Mucosa of rectum (tissue), 2 donors: ENCODE measurements around the gene LRMDA.
A peak's percentile ranks its signal among the peaks of the same experiment; 100 is the strongest.

Source experiments
- H3K27ac ChIP-seq, 2 donors: one replicate each; pipeline ENCODE4 v1.7.0; 2013; ENCODE audit warnings: inconsistent platforms in 2 of 2, low read depth in 2 of 2, low read length in 2 of 2
- H3K27me3 ChIP-seq, 2 donors: one replicate each; pipeline ENCODE4 v1.7.0; 2013; ENCODE audit warnings: low read length in 2 of 2; ENCODE audit not compliant: control insufficient read depth in 2 of 2, insufficient read depth in 2 of 2
- H3K36me3 ChIP-seq, 2 donors: one replicate each; pipeline ENCODE4 v1.7.0; 2013; ENCODE audit warnings: low read length in 2 of 2; ENCODE audit not compliant: control insufficient read depth in 2 of 2, insufficient read depth in 2 of 2
- H3K4me1 ChIP-seq, 2 donors: one replicate each; pipeline ENCODE4 v1.7.0; 2013; ENCODE audit warnings: low read length in 2 of 2, mild to moderate bottlenecking in 1 of 2; ENCODE audit not compliant: control insufficient read depth in 2 of 2, insufficient read depth in 2 of 2
- H3K4me3 ChIP-seq, 2 donors: one replicate each; pipeline ENCODE4 v1.7.0; 2013; ENCODE audit warnings: low read length in 2 of 2
- H3K9ac ChIP-seq, 2 donors: one replicate each; pipeline ENCODE4 v1.7.0; 2013; ENCODE audit warnings: low read length in 2 of 2, low read depth in 1 of 2, mild to moderate bottlenecking in 1 of 2
- H3K9me3 ChIP-seq, 2 donors: one replicate each; pipeline ENCODE4 v1.7.0; 2013; ENCODE audit warnings: low read length in 2 of 2; ENCODE audit not compliant: control insufficient read depth in 2 of 2
- donor health status: healthy.
- donor health status: Normal muscosa, but diverticular disease.

The LRMDA gene

DNA sequence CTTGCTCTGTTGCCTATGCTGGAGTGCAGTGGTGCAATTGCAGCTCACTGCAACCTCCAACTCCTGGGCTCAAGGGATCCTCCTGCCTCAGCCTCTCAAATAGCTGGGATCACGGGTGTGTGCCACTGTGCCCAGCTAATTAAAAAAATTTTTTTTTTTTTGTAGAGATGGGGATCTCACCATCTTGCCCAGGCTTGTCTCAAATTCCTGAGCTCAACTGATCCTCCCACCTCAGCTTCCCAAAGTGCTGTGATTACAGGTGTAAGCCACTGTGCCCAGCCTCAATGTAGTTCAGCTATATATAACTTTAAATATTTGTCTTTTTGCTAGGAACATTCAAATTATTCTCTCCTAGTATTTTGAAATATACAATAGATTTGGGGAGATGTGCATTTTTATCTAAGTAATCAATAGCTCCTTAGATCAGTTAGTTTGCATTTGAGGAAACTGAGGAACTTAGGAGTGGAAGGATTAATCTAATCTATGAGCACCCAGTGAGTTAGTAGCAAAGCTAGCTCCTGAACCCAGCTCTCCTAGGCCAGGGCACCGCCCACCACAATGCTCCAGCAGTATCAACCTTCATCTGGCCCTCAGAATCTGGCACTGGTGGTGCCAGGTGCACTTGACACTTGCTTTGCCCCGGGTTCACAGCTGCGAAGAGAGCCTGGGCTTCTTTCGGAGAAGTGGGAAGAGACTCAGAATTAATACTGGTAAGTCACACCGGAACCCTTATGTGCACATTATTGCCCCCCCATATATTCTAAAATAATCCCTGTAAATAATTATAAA lies 5.9 kb upstream of the LRMDA start:
- Histone ChIP-seq H3K27me3 (no peaks in the 10 kb centered on the region), H3K27ac (no peak overlapping the region), H3K9me3 (no peaks in the 10 kb centered on the region), H3K9ac (no peak overlapping the region), H3K4me1 (peaks cover 7 to 10% of the 10 kb centered on the region in 2 donors), H3K36me3 (no peaks in the 10 kb centered on the region), H3K4me3 (no peak overlapping the region)

DNA sequence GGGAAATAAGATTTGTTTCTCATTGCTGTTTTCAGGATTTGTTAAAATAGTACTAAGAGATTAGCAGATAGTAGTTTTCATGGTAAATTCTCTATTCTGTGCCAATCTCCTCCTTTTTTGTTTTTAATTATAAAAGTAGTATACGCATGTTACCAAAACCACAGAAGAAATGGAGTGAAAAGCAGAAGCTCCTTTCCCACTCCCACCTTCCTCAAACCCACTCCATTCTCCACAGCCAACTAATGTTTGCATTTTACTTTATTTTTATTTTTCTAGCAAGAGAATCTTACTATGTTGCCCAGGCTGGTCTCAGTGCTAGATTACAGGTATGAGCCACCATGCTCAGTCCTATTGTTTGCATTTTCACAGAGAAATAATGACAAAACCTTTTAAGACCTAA lies 4.5 kb upstream of the LRMDA start:
- Histone ChIP-seq H3K36me3 (no peaks in the 10 kb centered on the region), H3K9ac (no peak overlapping the region), H3K27me3 (no peaks in the 10 kb centered on the region), H3K9me3 (no peaks in the 10 kb centered on the region), H3K27ac (no peak overlapping the region), H3K4me3 (no peak overlapping the region), H3K4me1 (peaks cover 11 to 14% of the 10 kb centered on the region in 2 donors)

DNA sequence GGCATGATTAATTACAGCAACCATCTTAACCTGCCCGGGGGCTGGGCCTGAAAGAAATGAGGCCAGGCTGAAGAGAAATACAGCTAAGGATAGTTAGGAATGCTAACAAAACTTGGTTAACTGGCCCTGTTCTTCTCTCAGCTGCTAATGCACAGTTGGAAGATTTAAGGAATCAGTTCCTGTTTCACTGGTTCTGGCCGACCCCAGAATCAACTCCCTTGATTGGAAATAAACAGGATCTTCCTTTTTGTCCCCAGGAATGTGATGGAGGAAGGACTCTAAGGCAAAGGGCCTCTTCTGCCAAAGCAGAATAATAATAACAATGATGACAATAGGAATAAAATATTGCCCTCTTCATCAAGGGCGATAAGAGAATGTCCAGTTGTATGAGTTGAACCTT lies 3.5 kb upstream of the LRMDA start:
- no peak overlapping the region for H3K4me3 ChIP-seq
- H3K9me3 ChIP-seq: no peaks in the 10 kb centered on the region
- H3K4me1 ChIP-seq: peaks cover 12 to 14% of the 10 kb centered on the region in 2 donors
- no peak overlapping the region for H3K9ac ChIP-seq
- no peak overlapping the region for H3K27ac ChIP-seq
- no peaks in the 10 kb centered on the region for H3K36me3 ChIP-seq
- no peaks in the 10 kb centered on the region for H3K27me3 ChIP-seq

DNA sequence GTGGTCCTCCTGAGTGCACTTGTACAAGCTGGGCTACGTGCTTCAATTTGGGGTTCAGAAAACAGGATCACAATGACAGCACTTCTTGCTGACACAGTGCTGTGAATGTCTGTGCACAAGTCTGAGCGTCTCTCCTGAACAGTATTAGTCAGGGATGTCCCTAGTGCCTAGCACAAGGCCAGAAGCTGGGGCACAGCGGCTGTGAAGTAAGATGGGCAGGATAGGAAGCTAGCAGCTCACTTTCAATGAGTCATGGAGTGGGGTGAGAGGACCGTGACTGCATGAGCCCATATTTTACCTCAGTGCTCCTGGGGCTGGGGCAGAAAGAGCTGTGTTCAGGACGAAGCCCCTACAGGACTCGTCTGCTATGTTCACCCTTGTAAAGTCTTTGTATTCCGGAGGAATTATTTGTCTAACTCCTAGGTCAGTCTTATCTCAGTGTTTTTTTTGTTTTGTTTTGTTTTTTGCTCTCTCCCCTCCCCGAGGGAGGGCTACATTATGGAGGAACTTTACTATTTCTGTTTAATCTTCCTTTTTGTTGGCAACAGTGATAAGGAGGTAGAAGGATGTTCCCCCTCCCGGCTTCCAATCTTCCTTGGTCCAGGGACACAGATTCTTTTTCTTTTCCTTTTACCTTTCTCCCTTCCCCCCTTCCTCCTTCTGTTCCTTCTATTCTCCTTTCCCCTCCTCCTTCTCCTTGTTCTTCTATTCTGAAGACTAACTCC lies 2.8 kb upstream of the LRMDA start:
- no peak overlapping the region for H3K27ac ChIP-seq
- H3K9ac ChIP-seq: no peak overlapping the region

DNA sequence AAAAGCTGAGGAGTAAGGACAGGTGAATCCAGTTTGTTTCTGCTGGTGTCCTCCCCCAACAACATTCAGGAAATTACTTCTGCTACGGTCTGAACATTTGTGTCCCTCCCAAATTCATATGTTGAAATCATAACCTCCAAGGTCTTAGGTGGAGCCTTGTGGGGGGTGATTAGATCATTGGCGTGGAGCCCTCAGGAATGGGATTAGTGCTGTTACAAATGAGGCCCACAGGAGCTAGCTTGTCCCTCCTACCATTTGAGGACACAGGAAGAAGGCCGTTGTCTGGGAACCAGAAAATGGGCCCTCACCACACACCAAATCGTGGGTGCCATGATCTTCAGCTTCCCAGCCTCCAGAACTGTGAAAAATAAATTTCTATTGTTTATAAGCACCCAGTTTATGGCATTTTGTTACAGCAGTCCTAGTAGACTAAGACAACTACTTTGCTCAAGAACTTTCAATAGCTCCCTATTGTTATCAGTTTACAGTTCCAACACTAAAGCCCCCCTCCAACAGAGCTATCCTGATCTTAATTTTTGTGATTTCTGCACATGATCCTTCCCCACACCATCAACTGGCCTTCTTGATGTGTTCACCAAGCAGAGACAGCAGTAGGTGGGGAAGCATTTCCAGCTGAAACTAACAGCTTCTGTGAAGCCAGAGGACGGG lies 2.1 kb upstream of the LRMDA start:
- H3K9ac ChIP-seq: no peak overlapping the region
- H3K36me3 ChIP-seq: no peaks in the 10 kb centered on the region
- H3K4me1 ChIP-seq: peaks cover 12 to 14% of the 10 kb centered on the region in 2 donors
- H3K4me3 ChIP-seq: no peak overlapping the region
- H3K27me3 ChIP-seq: no peaks in the 10 kb centered on the region
- no peak overlapping the region for H3K27ac ChIP-seq
- no peaks in the 10 kb centered on the region for H3K9me3 ChIP-seq

More for the DNA sequence above, 2.8 kb upstream of the LRMDA start:
- Histone ChIP-seq H3K27me3 (no peaks in the 10 kb centered on the region), H3K36me3 (no peaks in the 10 kb centered on the region), H3K9me3 (no peaks in the 10 kb centered on the region), H3K4me3 (no peak overlapping the region), H3K4me1 (peaks cover 12 to 14% of the 10 kb centered on the region in 2 donors)

DNA sequence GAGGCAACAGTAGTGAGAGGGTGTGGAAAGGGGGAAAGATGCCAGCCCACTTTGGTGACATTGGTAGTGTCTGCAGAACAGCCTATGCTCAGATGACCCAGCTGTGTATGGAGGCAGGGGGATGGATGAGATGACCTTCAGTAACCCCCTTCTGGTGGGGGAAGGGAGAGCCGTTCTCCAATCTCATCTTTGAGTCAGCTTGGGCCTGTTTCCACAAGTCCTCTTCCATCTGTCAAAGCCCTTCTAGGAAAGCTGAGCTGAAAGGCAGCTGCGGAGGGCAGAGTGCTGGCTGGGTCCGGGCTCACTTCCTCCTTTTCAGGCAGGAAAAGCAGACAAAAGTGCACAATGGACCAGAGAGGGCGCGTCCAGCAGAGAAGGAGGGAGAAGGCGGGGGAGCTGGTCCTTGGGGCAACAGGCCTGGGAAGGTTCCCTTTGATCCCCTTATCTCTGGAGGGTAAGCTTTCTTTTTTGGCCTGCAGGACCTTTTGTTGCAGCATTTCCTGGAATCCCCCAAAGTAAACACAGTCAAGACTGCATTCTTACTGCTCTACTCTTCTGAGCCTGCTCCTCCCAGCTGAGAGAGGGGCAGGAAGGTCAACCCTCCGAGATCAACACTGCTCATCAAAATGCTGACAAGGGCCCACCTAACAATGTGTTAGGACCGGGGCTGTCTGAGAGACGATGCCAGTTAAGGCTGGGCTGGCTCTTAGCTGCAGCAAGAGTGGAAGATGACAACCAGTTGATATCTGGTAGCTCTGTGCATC lies 1.2 kb upstream of the LRMDA start:
- Histone ChIP-seq H3K36me3 (no peaks in the 10 kb centered on the region), H3K27me3 (no peaks in the 10 kb centered on the region), H3K27ac (peak overlapping the region in 1 of 2 donors; percentile 32), H3K9me3 (no peaks in the 10 kb centered on the region), H3K4me1 (peaks cover 12 to 14% of the 10 kb centered on the region in 2 donors), H3K4me3 (peak overlapping the region; percentile 14 to 15), H3K9ac (no peak overlapping the region)

DNA sequence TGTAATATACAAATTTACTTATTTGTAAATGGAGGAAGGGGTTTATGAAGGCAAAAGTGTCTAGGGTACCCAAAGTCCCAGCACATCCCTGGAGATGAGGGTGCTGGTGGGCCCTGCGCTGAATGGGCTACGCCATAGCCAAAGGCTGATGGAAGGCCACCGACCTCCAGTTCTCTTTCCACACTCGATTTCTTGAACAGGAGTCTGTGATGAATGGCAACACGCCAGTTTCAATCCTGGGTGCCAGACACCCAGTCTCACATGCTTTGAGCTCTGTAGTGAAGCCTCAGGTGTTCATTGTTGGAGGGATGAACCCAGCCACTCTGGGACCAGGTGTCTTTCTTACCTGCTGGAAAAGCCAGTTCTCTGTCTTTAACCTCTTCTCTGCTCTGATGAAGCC lies 752 bp downstream of the LRMDA start:
- H3K9ac ChIP-seq: no peak overlapping the region
- no peaks in the 10 kb centered on the region for H3K27me3 ChIP-seq
- H3K27ac ChIP-seq: no peak overlapping the region

DNA sequence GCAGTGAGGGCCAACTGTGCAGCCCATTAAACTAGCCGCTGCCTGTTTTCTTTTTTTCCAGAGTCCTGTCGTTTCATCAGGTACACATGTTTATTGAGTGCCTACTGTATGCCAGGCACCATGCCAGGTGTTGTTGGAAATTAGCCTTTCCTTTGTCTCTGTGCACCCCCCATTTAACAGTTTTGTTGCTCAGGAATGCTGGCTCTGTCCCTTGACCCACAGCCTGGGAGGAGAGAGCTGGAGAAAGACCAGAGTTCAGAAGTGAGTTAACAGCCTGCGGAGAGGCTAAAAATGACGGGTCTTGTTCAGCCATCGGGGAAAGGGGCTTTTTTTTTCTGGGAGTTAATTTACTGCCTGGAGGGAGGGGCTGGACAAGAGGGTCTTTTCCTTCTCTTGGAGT lies 1.3 kb downstream of the LRMDA start:
- no peaks in the 10 kb centered on the region for H3K36me3 ChIP-seq

More for the DNA sequence above, 752 bp downstream of the LRMDA start:
- Histone ChIP-seq H3K9me3 (no peaks in the 10 kb centered on the region), H3K4me1 (peaks cover 12 to 14% of the 10 kb centered on the region in 2 donors), H3K4me3 (peak overlapping the region in 1 of 2 donors; percentile 76), H3K36me3 (no peaks in the 10 kb centered on the region)

DNA sequence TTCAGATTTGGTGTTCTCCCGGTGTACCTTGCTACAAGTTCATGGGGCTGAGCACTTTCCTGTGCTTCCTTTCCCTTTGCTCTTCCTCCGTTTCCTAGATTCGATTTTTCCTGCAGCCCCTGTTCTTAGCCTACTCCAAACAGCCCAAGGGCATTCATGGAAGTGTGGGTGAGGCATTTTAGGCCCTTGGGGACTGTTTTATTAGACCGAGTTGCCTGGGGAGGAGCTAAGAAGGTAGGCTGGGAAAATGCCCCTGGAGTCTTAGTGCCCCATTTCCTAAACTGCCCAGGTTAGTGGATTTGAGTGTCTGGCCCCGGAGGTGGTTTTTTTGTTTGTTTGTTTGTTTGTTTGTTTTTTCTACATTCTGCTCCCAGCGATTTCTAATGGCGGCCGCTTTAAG lies 1.8 kb downstream of the LRMDA start:
- H3K4me1 ChIP-seq: peaks cover 12% of the 10 kb centered on the region in 2 donors
- no peaks in the 10 kb centered on the region for H3K9me3 ChIP-seq
- no peaks in the 10 kb centered on the region for H3K36me3 ChIP-seq
- no peaks in the 10 kb centered on the region for H3K27me3 ChIP-seq
- H3K9ac ChIP-seq: no peak overlapping the region
- H3K4me3 ChIP-seq: no peak overlapping the region
- no peak overlapping the region for H3K27ac ChIP-seq

More for the DNA sequence above, 1.3 kb downstream of the LRMDA start:
- Histone ChIP-seq H3K4me1 (peaks cover 12 to 14% of the 10 kb centered on the region in 2 donors), H3K27me3 (no peaks in the 10 kb centered on the region), H3K9ac (no peak overlapping the region), H3K4me3 (no peak overlapping the region), H3K27ac (no peak overlapping the region), H3K9me3 (no peaks in the 10 kb centered on the region)
